IPS-18c (cell line): ENCODE data around the gene ABCB1.

Experiments used
- H3K4me3 ChIP-seq: 2 replicates; pipeline ENCODE4 v1.7.0; 2013; ENCODE audit warnings: low read depth, mild to moderate bottlenecking, low read length, moderate library complexity; ENCODE audit not compliant: insufficient read depth
- H3K9me3 ChIP-seq: one replicate; pipeline ENCODE4 v1.6.1; 2013; ENCODE audit warnings: mild to moderate bottlenecking, low read length, moderate library complexity; ENCODE audit not compliant: control insufficient read depth, insufficient read depth

ABCB1 gene

DNA sequence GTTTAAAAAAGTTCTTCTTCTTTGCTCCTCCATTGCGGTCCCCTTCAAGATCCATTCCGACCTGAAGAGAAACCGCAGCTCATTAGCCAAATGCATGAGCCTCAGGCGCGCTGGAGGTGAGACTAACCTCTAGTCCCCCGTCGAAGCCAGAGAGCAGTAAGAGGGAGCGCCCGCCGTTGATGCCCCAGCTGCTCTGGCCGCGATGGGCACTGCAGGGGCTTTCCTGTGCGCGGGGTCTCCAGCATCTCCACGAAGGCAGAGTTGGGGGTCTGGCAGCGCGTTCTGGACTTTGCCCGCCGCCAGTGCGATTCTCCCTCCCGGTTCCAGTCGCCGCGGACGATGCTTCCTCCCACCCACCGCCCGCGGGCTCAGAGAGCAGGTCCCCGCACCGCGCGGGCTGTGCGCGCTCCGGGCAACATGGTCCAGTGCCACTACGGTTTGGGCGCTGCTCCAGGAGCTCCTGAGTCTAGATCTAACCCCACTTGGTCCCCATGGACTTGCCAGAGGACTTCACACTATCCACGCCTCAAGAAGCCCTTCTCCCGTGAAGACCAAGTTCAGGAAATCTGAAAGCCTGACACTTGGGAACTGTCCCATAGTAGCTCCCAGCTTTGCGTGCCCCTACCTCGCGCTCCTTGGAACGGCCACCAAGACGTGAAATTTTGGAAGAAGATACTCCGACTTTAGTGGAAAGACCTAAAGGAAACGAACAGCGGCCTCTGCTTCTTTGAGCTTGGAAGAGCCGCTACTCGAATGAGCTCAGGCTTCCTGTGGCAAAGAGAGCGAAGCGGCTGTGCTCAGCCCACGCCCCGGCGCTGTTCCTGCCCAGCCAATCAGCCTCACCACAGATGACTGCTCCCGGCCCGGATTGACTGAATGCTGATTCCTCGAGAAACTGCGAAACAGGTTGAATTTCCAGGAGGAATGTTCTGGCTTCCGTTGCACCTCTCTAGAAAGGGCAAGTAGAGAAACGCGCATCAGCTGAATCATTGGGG is at the start of gene ABCB1:
Gene ABCB1 (minus strand): TSS at position 755 of the 995 bp plus-strand sequence. CDS start 700 bp downstream, at position 55.
- peak within 1 kb of the TSS; percentile 42 for H3K4me3 ChIP-seq
- no peaks in the 10 kb centered on the region for H3K9me3 ChIP-seq

DNA sequence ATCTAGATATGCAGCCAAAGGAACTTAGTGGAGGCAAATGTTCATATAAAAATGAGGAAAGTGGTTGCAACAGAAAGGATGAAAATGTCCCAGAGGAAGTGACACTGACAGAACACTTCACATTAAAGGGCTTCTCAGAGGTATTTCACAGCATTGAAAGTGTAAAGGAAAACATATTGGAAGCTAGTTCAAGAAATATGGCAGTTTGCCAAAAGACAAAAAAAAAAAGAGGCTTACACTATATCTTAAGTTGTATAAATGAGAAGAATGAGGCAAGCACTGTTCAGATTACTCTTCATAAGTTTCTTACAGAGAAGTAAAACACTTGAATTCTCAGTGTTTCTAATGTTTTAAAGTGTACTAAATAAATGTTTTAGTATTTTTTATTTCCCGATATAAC is 47.6 kb upstream of the ABCB1 start:
- Histone ChIP-seq H3K4me3 (no peak overlapping the region), H3K9me3 (no peaks in the 10 kb centered on the region)

DNA sequence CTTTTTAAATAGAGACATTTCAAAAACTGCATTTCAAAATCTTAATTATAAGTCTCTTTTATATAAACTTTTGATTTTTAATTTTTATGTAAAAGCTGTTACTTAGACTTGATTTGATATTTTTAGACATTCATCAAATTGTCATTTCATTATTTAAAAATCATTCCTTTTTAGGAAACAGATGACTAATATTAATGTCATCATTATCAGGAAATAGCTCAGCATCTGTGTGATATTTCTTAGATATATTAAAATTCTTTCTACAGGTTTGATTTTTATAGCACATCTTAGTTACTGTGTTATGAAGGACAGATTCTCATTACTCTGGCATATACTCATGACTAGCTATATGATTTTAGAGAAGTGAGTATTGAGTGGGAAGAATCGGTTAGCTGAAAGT is 44.8 kb upstream of the ABCB1 start:
- no peaks in the 10 kb centered on the region for H3K9me3 ChIP-seq
- no peak overlapping the region for H3K4me3 ChIP-seq

DNA sequence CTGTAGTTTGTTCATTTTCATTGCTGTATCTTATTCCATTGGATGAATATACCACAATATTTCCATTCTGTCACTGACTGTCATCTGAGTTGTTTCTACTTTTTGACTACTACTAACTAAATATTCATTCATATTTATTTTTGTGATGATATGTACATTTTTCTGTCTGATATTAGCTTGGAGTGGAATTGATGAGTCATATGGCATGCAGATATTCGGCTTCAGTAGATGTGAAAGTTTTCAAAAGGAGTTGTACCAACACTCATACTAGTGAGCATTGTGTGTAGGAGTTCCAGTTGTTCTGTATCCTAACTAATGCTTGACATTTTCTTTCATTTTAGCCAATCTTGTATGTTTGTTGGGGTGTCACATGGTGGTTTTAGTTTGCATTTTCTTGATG is 35.2 kb upstream of the ABCB1 start:
- H3K9me3 ChIP-seq: no peaks in the 10 kb centered on the region
- no peak overlapping the region for H3K4me3 ChIP-seq

DNA sequence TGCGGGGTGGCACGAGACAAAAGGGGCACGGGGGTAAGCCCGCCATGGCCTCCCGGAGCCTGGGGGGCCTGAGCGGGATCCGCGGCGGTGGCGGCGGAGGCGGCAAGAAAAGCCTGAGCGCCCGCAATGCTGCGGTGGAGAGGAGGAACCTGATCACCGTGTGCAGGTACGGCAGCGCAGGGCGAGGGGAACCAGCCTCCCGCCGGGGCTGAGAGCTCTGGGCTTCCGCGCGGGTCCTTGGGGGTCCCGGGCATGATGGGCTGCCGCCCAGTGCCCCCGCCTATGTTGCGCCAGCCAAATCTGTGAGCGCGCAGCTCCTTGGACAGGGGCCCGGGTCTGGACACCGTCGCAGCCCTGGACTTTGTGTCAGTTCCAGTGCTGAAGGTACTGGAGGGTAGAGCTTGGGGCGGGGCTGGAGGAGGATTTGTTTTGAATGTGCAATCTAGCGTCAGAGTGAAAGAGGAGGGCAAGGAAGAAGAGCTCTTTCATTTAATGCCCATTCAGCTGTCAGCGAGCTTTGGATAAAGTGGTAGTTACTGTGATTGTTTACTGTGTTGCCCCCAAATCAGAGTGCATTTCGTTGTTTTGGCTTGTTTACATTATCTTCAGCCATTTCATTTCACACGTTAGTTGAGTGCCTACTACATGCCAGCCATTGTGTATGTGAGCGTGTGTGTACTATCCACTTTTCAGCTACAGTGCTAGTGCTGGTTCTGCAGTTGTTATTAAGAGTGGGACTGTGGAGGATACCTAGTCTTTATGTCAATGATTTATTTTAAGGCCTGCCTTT is 28.3 kb upstream of the ABCB1 start:
- H3K4me3 ChIP-seq: peak overlapping the region; percentile 73
- H3K9me3 ChIP-seq: peaks cover 2% of the 10 kb centered on the region

DNA sequence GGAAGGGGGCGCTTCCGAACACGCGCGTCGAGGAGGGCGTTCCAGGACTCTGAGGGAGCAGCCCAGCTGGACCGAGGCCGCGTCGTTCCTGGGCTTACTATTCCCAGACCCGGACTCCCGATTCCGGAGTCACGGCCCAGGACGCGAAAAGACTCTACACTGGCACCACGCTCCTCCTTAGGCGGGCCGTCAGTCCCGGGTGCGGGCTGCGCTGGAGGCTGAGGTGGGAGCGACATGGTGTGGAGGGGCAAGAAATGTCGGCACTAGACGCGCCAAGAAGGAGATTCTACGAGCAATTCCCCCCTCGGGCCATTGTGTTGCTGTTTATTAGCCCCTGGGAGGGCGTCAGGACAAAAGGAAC is 26.9 kb upstream of the ABCB1 start:
- Histone ChIP-seq H3K9me3 (peaks cover 2% of the 10 kb centered on the region), H3K4me3 (peak overlapping the region; percentile 73)

DNA sequence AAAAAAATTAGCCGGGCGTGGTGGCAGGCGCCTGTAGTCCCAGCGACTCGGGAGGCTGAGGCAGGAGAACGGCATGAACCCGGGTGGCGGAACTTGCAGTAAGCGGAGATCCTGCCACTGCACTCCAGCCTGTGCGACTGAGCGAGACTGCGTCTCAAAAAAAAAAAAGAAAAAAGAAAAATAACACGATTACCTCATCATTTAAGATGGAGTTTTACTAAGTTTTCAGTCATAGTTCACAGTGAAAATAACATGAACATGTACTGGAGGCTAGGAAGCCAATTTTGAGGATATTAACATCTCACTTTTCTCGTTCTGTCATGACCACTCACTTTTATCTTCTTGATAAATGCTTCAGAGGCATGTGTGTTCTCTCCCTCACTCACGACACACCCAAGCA is 24.4 kb upstream of the ABCB1 start:
- Histone ChIP-seq H3K4me3 (no peak overlapping the region), H3K9me3 (peaks cover 2% of the 10 kb centered on the region)

DNA sequence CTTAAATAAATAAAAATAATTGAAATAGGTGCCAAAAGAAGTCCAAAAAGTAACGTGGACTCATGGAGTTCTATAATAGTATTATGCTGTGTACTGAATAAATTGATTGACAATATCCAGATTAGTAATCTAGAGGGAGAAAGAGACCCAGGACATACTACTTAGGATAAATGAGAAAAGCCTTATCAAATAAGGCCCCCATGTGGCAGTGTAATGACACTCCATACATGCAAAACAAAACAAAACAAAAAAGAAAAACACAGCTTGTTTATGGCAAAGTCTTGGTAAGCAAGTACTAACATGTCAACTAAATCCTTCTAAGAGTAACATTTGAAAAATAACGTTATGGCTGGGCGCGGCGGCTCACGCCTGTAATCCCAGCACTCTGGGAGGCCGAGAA is 23.9 kb upstream of the ABCB1 start:
- Histone ChIP-seq H3K9me3 (peaks cover 2% of the 10 kb centered on the region), H3K4me3 (no peak overlapping the region)

DNA sequence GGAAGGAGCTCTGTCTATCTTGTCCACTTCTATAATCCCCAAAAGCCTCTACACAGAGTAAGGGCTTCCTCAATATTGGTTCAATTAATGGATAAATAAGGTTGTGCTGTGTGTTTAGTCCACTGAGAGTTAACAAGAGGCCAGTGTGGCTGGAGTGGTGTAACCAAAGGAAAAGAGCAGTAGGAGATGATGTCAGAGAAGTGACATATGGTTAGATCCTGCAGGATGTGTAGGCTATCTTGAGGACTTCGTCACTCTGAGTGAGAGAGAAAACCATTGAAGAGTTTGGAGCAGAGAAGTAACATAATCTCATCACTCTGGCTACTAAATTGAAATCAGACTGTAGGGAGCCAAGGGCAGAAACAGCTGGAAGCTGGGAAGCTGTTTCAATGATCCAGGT is 14.5 kb upstream of the ABCB1 start:
- Histone ChIP-seq H3K4me3 (no peak overlapping the region), H3K9me3 (no peaks in the 10 kb centered on the region)

DNA sequence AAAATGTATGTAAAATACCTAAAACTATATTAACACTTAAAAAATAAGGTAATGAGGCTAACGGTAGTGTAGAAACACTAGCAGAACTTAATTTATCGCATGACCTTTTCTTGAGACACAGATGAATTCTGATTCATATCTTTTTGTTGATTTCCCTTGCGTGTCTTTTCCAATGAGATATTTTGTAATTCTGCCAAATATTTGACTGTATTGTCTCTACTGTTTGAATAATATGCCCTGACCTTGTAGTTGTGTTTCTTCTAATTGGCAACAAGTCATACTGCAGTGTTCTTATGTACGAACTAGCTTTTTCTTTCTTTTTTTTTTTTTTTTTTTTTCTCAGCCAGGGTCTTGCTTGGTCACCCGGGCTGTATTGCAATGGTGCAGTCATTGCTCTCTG is 9.2 kb upstream of the ABCB1 start:
- Histone ChIP-seq H3K4me3 (no peak overlapping the region), H3K9me3 (no peaks in the 10 kb centered on the region)

DNA sequence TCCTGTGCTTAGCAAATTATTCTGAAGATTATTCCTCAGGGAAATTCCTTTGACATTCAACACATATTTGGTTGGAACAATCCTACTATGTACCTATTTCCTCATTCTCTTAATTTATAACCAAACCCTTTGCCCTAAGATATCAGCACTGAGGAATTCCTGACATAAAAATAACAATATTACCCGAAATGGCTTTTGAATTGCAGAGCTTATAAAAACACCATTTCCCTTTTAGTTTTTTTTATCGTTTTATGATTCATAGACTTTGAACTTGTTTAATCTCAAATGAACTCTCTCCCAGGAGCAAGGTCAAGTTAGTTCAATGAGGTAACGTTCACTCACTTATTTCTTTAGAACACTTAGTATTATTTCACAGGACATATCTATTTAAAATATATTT is 7.7 kb upstream of the ABCB1 start:
- no peak overlapping the region for H3K4me3 ChIP-seq

DNA sequence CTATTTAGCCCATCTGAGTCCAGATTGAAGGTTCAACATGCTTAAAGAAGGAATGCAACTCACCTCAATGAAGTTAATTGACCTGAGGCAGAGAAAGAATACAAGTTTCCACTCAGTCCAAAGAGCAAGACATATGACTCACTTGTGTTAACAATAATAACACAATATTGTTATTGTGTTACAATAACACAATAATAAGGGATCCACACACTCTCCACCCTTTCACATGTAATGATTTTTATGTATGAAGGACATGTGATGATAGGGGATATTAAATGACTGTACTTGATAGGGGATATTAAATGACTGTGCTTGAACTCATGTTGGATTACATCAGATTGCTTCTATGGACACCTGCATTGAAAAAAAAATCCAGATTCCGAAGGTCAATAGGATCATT is 3.6 kb upstream of the ABCB1 start:
- H3K4me3 ChIP-seq: no peak overlapping the region
- no peaks in the 10 kb centered on the region for H3K9me3 ChIP-seq

More for the DNA sequence above, 7.7 kb upstream of the ABCB1 start:
- H3K9me3 ChIP-seq: no peaks in the 10 kb centered on the region

DNA sequence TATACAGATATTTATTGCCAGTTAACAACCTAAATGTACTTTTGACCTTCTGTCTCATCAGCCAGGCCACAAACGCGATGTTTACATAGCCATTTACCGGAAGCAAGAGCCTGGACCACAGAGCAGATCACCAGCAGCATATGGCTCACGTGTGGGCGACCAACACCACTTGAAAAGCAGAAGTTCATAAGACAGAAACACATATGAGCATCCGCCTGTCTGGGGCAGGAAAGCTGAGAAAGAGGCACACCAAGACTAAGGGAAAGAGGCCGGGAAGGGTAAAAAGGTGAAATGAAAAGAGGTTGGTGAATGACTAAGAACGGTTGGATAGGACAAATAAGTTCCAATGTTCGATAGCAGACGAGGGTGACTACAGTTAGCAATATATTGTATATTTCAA is 1.3 kb downstream of the ABCB1 start:
- no peaks in the 10 kb centered on the region for H3K9me3 ChIP-seq
- no peak overlapping the region for H3K4me3 ChIP-seq

DNA sequence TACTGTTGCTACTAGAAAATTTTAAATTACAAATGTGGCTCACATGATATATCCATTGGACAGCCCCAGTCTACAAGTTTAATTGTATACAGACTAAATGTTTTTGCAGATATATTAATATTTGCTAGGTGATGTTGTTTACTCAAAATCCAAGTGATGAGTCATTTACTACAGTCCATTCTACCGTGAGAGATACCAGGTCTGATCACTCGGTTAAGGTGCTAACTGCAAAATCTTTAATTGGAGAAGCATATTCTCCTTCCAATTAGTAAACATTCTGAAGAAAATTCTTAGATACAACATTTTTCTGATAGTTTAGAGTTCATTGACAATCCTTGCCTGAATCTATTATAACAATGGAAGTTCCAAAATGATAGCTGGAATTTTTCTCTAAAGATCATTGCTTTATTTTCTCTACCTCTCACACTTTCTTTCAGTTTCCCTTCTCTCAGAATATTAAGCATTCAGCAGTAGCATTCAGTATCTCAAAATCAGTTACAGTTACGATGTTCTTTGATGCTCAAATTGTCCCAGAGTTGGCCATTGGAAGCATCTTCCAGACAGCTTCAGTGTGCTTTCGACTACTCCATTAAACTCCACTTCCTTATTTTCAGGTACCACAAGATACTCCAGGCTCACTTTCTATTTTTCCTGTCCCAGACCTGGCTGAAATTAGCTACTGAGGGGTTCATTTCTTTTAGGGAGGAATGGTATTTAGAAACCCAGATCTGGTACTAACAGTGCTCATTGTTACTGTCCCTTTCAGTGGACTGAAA is 2.3 kb downstream of the ABCB1 start:
- Histone ChIP-seq H3K9me3 (no peaks in the 10 kb centered on the region), H3K4me3 (no peak overlapping the region)

DNA sequence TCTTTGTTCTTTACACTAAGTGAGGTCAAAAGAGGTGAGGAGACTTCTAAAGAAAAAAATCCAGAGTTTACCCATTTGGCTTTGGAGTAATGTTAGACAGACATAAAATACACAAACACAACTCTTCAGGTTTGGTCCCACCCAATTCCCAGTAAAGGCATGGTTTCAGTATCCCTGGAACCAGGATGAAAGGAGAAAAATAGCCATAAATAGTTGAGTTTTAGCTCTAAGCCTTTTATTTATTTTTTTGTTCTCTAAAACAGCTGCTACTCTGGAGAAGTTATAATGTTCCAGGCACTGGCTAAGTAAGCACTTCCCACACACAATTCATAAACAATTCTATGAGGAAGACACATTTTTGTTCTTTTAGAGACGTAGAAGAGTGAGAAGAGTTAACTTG is 4.0 kb downstream of the ABCB1 start:
- Histone ChIP-seq H3K9me3 (no peaks in the 10 kb centered on the region), H3K4me3 (no peak overlapping the region)

DNA sequence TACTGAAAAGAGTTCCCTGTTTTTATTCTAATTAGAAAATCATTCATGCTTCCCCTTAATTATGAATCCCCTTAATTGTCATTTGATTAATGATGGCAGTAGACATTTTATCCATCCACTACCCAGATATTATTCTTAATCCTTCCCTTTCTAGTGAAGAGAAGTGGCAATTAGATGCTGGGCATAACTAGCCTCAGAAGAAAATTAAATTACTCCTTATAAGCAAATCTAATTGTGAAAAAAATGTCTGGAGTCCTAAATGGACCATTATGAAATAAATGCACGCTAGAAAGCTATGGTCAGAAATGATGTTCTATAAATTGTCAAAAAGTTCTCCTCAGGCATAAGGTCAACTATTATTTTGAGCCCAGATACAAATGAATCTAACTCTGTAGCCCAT is 4.5 kb downstream of the ABCB1 start:
- Histone ChIP-seq H3K4me3 (no peak overlapping the region), H3K9me3 (no peaks in the 10 kb centered on the region)

DNA sequence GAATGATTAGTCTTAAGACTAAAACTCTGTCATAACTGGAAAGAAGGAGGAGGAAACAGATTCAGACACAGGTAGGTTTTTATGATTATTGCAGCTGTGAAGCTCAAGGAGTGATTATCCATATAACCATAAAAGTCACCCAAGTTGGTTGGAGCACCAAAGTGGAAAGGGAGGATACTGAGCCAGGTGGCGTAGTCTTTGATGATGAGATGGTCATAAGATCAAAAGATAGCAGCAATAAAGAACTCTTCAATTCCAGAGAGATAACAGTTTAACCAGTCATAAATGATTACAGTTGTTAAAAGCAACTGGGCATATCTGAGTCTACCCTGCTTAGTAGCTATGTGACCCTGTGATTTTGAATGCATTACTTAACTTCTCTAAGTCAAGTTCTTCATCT is 8.4 kb downstream of the ABCB1 start:
- Histone ChIP-seq H3K4me3 (no peak overlapping the region), H3K9me3 (no peaks in the 10 kb centered on the region)
